Measurements from ENCODE around the gene CXCR1. TPM values are rescaled to one million over a fixed set of nuclear protein-coding genes. Genes with fewer than 3 reads are reported as not detected.

CXCR1 gene
- total and polyA plus RNA-seq, 3 experiments from 2014 or later, result 1.1 TPM; not detected in 2

DNA sequence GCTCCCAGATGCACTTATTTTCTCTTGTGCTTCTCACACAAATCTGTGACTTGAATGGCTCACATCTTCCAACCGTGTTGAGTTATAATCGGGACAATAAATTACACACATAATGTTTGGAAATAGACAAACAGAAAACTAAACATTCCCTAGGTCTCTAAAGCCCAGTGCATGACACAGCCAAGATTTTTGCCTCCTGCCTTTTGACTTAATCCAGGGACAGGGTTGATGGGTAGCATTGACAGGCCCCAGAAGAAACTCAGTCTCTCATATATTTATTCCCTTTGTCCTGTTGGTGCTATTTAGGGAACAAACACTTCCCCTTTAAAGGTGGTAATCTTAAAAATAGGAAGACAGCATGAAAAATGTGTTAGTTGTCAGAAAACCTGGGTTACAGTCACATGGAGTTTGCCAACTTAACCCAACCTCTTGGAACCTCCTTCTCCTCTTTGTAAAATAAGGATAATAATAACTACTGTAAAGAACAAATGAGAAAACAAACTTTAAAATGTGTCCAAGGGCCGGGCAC, 26.2 kb upstream of the CXCR1 start:
- Mint-ChIP-seq H3K4me3 (no peak overlapping the region), H3K36me3 (no peaks in the 10 kb centered on the region), H3K9me3 (no peaks in the 10 kb centered on the region), H3K4me1 (no peaks in the 10 kb centered on the region), H3K27me3 (peaks cover 4 to 7% of the 10 kb centered on the region in 2 donors), H3K27ac (no peak overlapping the region)
- H3K4me3 ChIP-seq (ENCODE audit: low read length), result no peak overlapping the region
- H3K27me3 ChIP-seq (ENCODE audit: insufficient read depth, low read length, poor library complexity, severe bottlenecking), result no peaks in the 10 kb centered on the region
- H3K36me3 ChIP-seq (ENCODE audit: insufficient read depth, low read length), result no peaks in the 10 kb centered on the region
- DNase-seq, result no peak
- H3K27ac ChIP-seq (ENCODE audit: low read depth, low read length), result no peak overlapping the region
- POLR2A ChIA-PET, result no interaction called here
- CTCF ChIA-PET, result interaction anchor here (0.5 kb wide), 1 partner anchor 65 kb away, joined by 3 read pairs; no protein-coding TSS in a partner anchor
- H3K9me3 ChIP-seq (ENCODE audit: low read length), result no peaks in the 10 kb centered on the region
- no peaks in the 10 kb centered on the region for H3K4me1 ChIP-seq (ENCODE audit: insufficient read depth, low read length)

DNA sequence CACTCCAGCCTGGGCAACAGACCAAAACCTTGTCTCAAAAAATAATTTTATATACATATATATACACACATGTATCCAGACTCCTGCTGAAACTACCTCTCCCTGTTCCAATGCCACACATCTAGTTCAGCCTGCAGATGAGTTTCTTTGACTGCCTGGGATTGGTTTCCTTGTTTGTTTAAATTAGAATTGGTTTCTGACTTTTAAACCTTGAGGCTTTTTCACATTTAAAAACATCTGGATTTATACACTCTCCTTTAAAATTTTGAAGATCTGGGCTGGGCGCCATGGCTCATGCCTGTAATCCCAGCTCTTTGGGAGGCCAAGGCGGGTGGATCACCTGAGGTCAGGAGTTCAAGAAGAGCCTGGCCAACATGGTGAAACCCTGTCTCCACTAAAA, 21.8 kb upstream of the CXCR1 start:
- no peaks in the 10 kb centered on the region for H3K27me3 ChIP-seq (ENCODE audit: insufficient read depth, low read length, poor library complexity, severe bottlenecking)
- no peak overlapping the region for H3K27ac Mint-ChIP-seq
- DNase-seq, result no peak
- peaks cover 0 to 3% of the 10 kb centered on the region in 2 donors for H3K27me3 Mint-ChIP-seq
- no peak overlapping the region for H3K4me3 ChIP-seq (ENCODE audit: low read length)
- no peak overlapping the region for H3K4me3 Mint-ChIP-seq
- no peaks in the 10 kb centered on the region for H3K9me3 Mint-ChIP-seq
- peaks cover 6 to 8% (median 8%) of the 10 kb centered on the region in 3 donors for H3K4me1 Mint-ChIP-seq
- peaks cover 3% of the 10 kb centered on the region for H3K4me1 ChIP-seq (ENCODE audit: insufficient read depth, low read length)
- ChIA-PET CTCF (interaction anchor here (0.6 to 1.4 kb wide), 4 partner anchors 21 to 1015 kb away, joined by 3 to 5 read pairs (median 4); partner anchors contain the start of genes AAMP, CXCR1 and PNKD), POLR2A (no interaction called here)
- no peak overlapping the region for H3K27ac ChIP-seq (ENCODE audit: low read depth, low read length)
- H3K36me3 Mint-ChIP-seq, result no peaks in the 10 kb centered on the region
- H3K9me3 ChIP-seq (ENCODE audit: low read length), result no peaks in the 10 kb centered on the region
- no peaks in the 10 kb centered on the region for H3K36me3 ChIP-seq (ENCODE audit: insufficient read depth, low read length)

DNA sequence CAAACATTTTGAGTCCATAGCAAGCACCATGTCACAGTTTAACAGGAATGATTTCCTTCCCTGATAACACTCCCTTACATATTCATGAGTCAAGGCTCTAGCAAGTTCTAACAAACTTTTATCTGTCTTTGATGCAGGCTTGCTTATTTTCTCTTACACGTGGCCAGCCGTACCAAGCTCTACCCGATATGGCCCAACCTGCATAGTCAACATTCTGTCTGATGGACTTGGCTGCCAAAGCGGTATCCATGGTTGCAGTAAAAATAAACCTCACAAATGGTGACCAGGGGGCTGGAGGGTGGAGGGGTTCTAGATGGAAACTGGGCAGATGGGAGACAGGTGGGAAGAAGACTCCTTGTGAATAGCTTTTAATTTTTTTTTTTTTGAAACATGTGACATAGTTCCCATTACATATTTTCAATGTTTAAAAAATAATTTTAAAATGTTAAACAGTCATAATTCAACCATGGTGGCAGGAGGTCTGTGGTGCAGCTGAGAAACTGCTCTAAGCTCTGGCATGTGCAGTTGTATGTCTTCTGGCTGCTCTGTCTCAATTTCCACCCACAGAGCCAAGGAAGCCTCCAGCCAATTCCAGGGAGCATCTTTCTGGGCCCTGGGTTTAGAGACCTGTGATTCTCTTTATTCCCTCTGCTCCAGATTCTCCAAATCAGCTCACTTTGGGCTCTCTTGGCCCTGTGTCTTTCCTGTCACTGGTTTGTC, 20.7 kb upstream of the CXCR1 start:
- Mint-ChIP-seq H3K27ac (peak overlapping the region in 1 of 8 donors; percentile 85), H3K4me1 (peaks cover 6 to 8% (median 8%) of the 10 kb centered on the region in 3 donors), H3K27me3 (peaks cover 0 to 3% of the 10 kb centered on the region in 2 donors), H3K36me3 (no peaks in the 10 kb centered on the region), H3K9me3 (no peaks in the 10 kb centered on the region), H3K4me3 (no peak overlapping the region)
- no peak for DNase-seq
- POLR2A ChIA-PET, result no interaction called here
- Histone ChIP-seq H3K9me3 (ENCODE audit: low read length) (no peaks in the 10 kb centered on the region), H3K36me3 (ENCODE audit: insufficient read depth, low read length) (no peaks in the 10 kb centered on the region), H3K27ac (ENCODE audit: low read depth, low read length) (no peak overlapping the region), H3K4me1 (ENCODE audit: insufficient read depth, low read length) (peaks cover 3% of the 10 kb centered on the region), H3K4me3 (ENCODE audit: low read length) (no peak overlapping the region), H3K27me3 (ENCODE audit: insufficient read depth, low read length, poor library complexity, severe bottlenecking) (no peaks in the 10 kb centered on the region)
- CTCF ChIA-PET, result interaction anchor here (0.9 to 1.4 kb wide), 7 partner anchors 9 to 98 kb away, joined by 3 to 6 read pairs (median 3); partner anchors contain the start of genes AAMP and PNKD

DNA sequence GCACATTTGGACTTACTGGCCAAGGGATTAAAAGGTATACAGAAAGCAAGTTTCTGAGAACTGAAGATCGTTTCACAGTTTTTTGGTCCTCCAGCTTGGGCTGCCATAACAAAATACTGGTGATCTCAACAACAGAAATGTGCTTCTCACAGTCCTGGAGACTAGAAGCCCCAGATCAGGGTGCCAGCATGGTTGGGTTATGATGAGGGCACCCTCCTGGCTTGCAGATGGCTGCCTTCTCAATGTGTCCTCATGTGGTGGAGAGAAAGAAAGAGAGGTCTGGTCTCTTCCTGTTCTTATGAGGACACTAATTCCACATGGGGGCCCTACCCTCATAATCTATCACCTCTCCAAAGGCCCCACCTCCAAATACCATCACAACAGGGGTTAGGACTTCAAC, 20.1 kb upstream of the CXCR1 start:
- no peaks in the 10 kb centered on the region for H3K9me3 ChIP-seq (ENCODE audit: low read length)
- no peaks in the 10 kb centered on the region for H3K27me3 ChIP-seq (ENCODE audit: insufficient read depth, low read length, poor library complexity, severe bottlenecking)
- no peak overlapping the region for H3K4me3 ChIP-seq (ENCODE audit: low read length)
- H3K4me1 ChIP-seq (ENCODE audit: insufficient read depth, low read length), result peaks cover 3% of the 10 kb centered on the region
- no peak for DNase-seq
- POLR2A ChIA-PET, result no interaction called here
- Mint-ChIP-seq H3K36me3 (no peaks in the 10 kb centered on the region), H3K9me3 (no peaks in the 10 kb centered on the region), H3K27ac (no peak overlapping the region), H3K4me3 (no peak overlapping the region), H3K27me3 (peaks cover 0 to 4% of the 10 kb centered on the region in 2 donors), H3K4me1 (peaks cover 6 to 8% (median 8%) of the 10 kb centered on the region in 3 donors)
- H3K27ac ChIP-seq (ENCODE audit: low read depth, low read length), result no peak overlapping the region
- no peaks in the 10 kb centered on the region for H3K36me3 ChIP-seq (ENCODE audit: insufficient read depth, low read length)
- CTCF ChIA-PET, result interaction anchor here (1.1 to 1.4 kb wide), 5 partner anchors 9 to 83 kb away, joined by 3 to 6 read pairs (median 3); partner anchors contain the start of genes AAMP and PNKD

DNA sequence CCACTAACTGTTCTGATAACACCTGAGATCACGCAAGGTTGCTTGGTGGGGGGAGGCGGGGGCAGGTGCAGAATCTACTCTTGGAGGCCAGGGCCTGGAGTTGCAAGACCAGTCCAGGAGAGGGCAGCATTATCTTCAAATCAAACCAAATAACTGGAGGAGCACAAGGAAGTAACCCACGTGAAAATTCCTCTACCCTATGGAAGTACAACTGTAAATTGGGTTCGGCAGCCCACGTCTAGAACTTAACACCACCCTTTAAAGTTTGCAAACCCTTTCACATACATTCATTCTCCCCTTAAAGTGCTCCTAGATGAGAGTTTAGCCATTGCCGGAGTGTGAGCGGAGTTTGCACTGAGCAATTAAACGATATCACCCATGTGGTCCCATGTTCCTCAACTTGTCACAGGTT, 19.6 kb upstream of the CXCR1 start:
- Mint-ChIP-seq H3K4me3 (no peak overlapping the region), H3K4me1 (peaks cover 6 to 8% (median 8%) of the 10 kb centered on the region in 3 donors), H3K36me3 (no peaks in the 10 kb centered on the region), H3K27me3 (peaks cover 0 to 6% of the 10 kb centered on the region in 2 donors), H3K9me3 (no peaks in the 10 kb centered on the region), H3K27ac (peak overlapping the region in 4 of 8 donors; percentile 8 to 48 (median 18))
- Histone ChIP-seq H3K4me3 (ENCODE audit: low read length) (no peak overlapping the region), H3K9me3 (ENCODE audit: low read length) (no peaks in the 10 kb centered on the region), H3K4me1 (ENCODE audit: insufficient read depth, low read length) (peaks cover 3% of the 10 kb centered on the region), H3K36me3 (ENCODE audit: insufficient read depth, low read length) (no peaks in the 10 kb centered on the region), H3K27ac (ENCODE audit: low read depth, low read length) (no peak overlapping the region), H3K27me3 (ENCODE audit: insufficient read depth, low read length, poor library complexity, severe bottlenecking) (no peaks in the 10 kb centered on the region)
- DNase-seq, result peak; percentile 46 to 79 (median 68)
- ChIA-PET CTCF (interaction anchor here (1.0 to 1.8 kb wide), 6 partner anchors 13 to 84 kb away, joined by 3 to 9 read pairs (median 4); partner anchors contain the start of genes AAMP and PNKD), POLR2A (no interaction called here)

DNA sequence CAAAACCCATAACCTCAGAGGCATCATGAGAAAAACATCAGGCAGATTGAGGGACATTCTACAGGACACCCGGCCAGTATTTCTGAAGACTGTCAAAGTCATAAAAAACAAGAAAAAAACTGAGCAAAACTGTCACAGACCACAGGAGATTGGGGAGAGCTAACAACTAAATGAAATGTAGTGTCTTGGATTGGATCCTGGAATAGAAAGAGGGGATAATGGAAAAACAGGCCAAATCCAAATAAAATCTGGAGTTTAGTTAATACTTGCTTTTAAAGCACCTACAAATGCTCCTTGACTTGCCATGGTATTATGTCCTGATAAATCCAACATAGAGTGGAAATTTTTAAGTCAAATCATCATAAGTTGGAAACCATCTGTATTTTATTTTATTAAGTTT, 17.6 kb upstream of the CXCR1 start:
- no peaks in the 10 kb centered on the region for H3K9me3 ChIP-seq (ENCODE audit: low read length)
- ChIA-PET POLR2A (no interaction called here), CTCF (interaction anchor here (1.3 to 1.5 kb wide), 2 partner anchors 50 to 86 kb away, joined by 3 read pairs; partner anchors contain the start of gene PNKD)
- no peak overlapping the region for H3K4me3 ChIP-seq (ENCODE audit: low read length)
- no peaks in the 10 kb centered on the region for H3K36me3 Mint-ChIP-seq
- peaks cover 3% of the 10 kb centered on the region for H3K4me1 ChIP-seq (ENCODE audit: insufficient read depth, low read length)
- H3K4me1 Mint-ChIP-seq, result peaks cover 6 to 8% (median 8%) of the 10 kb centered on the region in 3 donors
- H3K27ac Mint-ChIP-seq, result no peak overlapping the region
- peaks cover 0 to 11% of the 10 kb centered on the region in 2 donors for H3K27me3 Mint-ChIP-seq
- no peak for DNase-seq
- no peaks in the 10 kb centered on the region for H3K27me3 ChIP-seq (ENCODE audit: insufficient read depth, low read length, poor library complexity, severe bottlenecking)
- H3K4me3 Mint-ChIP-seq, result no peak overlapping the region
- no peaks in the 10 kb centered on the region for H3K9me3 Mint-ChIP-seq
- H3K36me3 ChIP-seq (ENCODE audit: insufficient read depth, low read length), result no peaks in the 10 kb centered on the region
- no peak overlapping the region for H3K27ac ChIP-seq (ENCODE audit: low read depth, low read length)

DNA sequence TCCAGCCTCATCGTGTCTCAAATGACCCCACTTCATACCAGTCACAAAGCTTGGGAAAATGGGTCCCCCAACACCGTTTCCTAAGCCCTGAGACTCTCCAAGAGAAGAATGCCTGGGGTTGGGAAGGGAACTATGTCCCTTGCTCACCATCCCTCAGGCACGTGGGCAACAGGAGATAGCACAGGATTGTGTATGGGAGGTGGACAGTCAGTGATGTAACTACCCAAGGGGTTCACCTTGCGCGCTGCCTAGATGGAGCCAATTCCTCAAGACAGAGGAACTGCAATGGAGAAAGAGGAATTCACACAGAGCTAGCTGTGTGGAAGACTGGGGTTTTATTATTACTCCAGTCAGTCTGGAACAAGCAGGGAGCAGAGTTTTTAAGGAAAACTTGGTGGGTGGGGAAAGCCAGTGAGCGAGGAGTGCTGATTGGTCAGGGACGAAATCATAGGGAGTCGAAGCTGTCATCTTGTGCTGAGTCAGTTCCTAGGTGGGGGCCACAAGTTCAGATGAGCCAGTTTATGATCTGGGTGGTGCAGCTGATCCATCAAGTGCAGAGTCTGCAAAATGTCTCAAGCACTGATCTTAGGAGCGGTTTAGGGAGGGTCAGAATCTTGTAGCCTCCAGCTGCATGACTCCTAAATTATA, 13.8 kb upstream of the CXCR1 start:
- ChIA-PET CTCF (interaction anchor here (0.9 kb wide), 1 partner anchor 71 kb away, joined by 3 read pairs; no protein-coding TSS in a partner anchor), POLR2A (no interaction called here)
- Histone ChIP-seq H3K36me3 (ENCODE audit: insufficient read depth, low read length) (no peaks in the 10 kb centered on the region), H3K27me3 (ENCODE audit: insufficient read depth, low read length, poor library complexity, severe bottlenecking) (no peaks in the 10 kb centered on the region), H3K27ac (ENCODE audit: low read depth, low read length) (no peak overlapping the region), H3K4me1 (ENCODE audit: insufficient read depth, low read length) (no peaks in the 10 kb centered on the region), H3K4me3 (ENCODE audit: low read length) (no peak overlapping the region), H3K9me3 (ENCODE audit: low read length) (no peaks in the 10 kb centered on the region)
- H3K27me3 Mint-ChIP-seq, result peaks cover 0 to 15% of the 10 kb centered on the region in 2 donors
- H3K36me3 Mint-ChIP-seq, result no peaks in the 10 kb centered on the region
- DNase-seq, result no peak
- no peak overlapping the region for H3K4me3 Mint-ChIP-seq
- H3K9me3 Mint-ChIP-seq, result no peaks in the 10 kb centered on the region
- no peak overlapping the region for H3K27ac Mint-ChIP-seq
- H3K4me1 Mint-ChIP-seq, result no peaks in the 10 kb centered on the region

DNA sequence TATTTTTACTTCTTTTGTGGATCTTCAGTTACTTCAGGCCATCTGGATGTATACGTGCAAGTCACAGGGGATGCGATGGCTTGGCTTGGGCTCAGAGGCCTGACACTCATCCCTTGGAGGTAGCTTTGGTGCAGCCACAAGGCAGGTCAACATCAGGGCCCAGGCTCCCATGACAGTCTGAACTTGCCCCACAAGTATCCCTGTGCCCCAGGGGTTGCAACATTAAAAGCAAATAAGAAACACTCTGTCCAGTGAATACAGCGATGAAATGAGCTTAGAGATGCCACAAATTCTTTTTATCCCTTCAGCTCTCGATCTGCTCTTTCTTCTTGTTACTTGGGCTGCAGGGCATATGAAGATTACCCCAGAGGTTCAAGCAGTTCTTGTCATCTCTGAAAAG, 13.0 kb upstream of the CXCR1 start:
- Histone ChIP-seq H3K9me3 (ENCODE audit: low read length) (no peaks in the 10 kb centered on the region), H3K27me3 (ENCODE audit: insufficient read depth, low read length, poor library complexity, severe bottlenecking) (no peaks in the 10 kb centered on the region), H3K4me3 (ENCODE audit: low read length) (no peak overlapping the region), H3K27ac (ENCODE audit: low read depth, low read length) (no peak overlapping the region), H3K36me3 (ENCODE audit: insufficient read depth, low read length) (no peaks in the 10 kb centered on the region), H3K4me1 (ENCODE audit: insufficient read depth, low read length) (no peaks in the 10 kb centered on the region)
- no peak for DNase-seq
- Mint-ChIP-seq H3K36me3 (no peaks in the 10 kb centered on the region), H3K27ac (no peak overlapping the region), H3K4me1 (no peaks in the 10 kb centered on the region), H3K27me3 (peaks cover 0 to 15% of the 10 kb centered on the region in 2 donors), H3K4me3 (no peak overlapping the region), H3K9me3 (no peaks in the 10 kb centered on the region)
- ChIA-PET POLR2A (no interaction called here), CTCF (no interaction called here)
